ENCODE measurements around the gene ATP1A4.

DNA sequence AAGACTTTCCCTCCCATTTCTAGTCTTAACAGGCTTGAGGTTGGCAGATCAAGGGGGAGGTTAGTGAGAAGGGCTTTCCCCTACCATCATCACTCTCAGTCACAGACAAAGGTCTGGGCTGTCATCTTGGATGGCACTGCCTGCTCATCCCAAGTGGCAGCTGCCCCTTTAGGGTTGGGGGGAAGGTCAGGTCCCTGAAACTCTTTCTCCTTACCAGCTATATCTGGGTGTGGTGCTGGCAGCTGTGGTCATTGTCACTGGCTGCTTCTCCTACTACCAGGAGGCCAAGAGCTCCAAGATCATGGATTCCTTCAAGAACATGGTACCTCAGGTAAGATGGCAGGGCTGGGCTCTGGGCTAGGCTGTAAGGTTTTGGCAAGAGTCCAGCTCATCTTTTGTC lies 27.7 kb upstream of the ATP1A4 start:
- TF ChIP-seq POLR2A (IDR thresholded peaks at IDR 0.05) (no peak), EP300 (IDR thresholded peaks at IDR 0.05) (no peak)
- TF ChIP-seq, protein P1, sequence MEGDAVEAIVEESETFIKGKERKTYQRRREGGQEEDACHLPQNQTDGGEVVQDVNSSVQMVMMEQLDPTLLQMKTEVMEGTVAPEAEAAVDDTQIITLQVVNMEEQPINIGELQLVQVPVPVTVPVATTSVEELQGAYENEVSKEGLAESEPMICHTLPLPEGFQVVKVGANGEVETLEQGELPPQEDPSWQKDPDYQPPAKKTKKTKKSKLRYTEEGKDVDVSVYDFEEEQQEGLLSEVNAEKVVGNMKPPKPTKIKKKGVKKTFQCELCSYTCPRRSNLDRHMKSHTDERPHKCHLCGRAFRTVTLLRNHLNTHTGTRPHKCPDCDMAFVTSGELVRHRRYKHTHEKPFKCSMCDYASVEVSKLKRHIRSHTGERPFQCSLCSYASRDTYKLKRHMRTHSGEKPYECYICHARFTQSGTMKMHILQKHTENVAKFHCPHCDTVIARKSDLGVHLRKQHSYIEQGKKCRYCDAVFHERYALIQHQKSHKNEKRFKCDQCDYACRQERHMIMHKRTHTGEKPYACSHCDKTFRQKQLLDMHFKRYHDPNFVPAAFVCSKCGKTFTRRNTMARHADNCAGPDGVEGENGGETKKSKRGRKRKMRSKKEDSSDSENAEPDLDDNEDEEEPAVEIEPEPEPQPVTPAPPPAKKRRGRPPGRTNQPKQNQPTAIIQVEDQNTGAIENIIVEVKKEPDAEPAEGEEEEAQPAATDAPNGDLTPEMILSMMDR (IDR thresholded peaks at IDR 0.05) = no peak

Data from stomach (tissue), 4 donors.